Measurements from ENCODE around the gene PIP4K2A. TPM values are rescaled to one million over a fixed set of nuclear protein-coding genes. Genes with fewer than 3 reads are reported as not detected.

The PIP4K2A gene
- total RNA-seq, 1 experiment from 2014 or later, result 24.2 TPM

DNA sequence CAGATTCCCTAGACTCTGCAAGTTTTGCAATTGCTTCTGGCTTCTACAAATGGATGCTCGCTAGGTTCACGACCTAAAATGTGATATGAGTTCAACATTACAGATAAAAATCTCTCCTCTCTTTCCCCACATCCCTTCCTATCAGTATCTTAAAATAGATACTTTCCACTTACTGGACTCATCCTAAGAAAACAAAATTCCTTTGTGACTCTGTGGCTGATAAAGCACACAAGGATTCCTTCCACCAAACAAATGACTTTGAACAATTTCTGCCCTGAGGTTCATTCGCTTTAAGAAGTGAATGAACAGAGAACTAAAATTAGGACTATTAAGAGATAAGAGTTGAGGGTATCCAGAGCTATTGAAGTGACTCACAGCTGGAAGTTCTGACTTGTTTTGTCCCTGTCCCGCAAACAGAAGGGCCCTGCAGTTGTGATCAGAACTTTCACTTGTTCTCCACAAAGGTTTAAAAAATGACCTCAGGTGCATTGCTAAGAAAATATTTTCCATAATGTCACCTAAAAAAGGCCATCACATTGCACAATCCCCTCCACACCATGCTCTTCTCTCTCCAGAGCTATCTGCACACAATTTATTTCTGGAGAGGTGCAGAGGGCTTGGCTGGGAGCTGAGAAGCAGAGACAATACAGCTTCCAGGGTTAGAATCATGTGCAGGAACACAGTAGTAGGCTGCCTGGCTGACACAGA is 96.1 kb downstream of the PIP4K2A start:
- Mint-ChIP-seq H3K27ac (ENCODE audit: unreplicated experiment) (peak overlapping the region; percentile 74), H3K9me3 (ENCODE audit: low read depth, unreplicated experiment) (no peaks in the 10 kb centered on the region), H3K27me3 (ENCODE audit: unreplicated experiment) (no peaks in the 10 kb centered on the region), H3K4me1 (ENCODE audit: low read depth, unreplicated experiment) (peaks cover 48% of the 10 kb centered on the region), H3K36me3 (ENCODE audit: insufficient read depth, unreplicated experiment) (peaks cover 15% of the 10 kb centered on the region), H3K4me3 (ENCODE audit: low read depth, unreplicated experiment) (no peak overlapping the region)
- CTCF ChIA-PET, result no interaction called here
- TF ChIP-seq, protein P1, sequence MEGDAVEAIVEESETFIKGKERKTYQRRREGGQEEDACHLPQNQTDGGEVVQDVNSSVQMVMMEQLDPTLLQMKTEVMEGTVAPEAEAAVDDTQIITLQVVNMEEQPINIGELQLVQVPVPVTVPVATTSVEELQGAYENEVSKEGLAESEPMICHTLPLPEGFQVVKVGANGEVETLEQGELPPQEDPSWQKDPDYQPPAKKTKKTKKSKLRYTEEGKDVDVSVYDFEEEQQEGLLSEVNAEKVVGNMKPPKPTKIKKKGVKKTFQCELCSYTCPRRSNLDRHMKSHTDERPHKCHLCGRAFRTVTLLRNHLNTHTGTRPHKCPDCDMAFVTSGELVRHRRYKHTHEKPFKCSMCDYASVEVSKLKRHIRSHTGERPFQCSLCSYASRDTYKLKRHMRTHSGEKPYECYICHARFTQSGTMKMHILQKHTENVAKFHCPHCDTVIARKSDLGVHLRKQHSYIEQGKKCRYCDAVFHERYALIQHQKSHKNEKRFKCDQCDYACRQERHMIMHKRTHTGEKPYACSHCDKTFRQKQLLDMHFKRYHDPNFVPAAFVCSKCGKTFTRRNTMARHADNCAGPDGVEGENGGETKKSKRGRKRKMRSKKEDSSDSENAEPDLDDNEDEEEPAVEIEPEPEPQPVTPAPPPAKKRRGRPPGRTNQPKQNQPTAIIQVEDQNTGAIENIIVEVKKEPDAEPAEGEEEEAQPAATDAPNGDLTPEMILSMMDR (IDR thresholded peaks at IDR 0.05; ENCODE audit: unreplicated experiment), result no peak
- intact Hi-C loops (cut with micrococcal nuclease; ENCODE audit: unreplicated experiment), result no loop called here
- no peak for DNase-seq
- BruUV-seq (replicated peaks), result no TSS peak

DNA sequence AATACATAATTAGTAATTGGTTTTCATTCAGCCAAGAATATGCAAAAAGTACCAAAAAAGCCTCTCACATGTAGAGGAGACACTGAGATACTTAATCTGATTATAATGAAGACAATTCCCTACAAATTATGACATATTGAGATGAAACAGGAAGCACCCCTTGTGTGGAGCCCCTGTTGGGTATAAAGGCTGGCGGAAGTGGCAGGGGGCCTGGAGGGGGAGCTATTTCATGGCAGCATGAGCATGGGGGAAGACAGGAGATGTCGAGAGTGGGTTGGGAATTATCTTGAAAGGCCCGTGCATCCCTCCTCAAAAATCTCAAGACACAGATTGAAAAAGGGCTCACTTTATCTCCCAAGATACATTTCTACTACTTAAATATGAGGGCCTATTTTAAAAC is 96.9 kb downstream of the PIP4K2A start:
- BruUV-seq (replicated peaks), result no TSS peak
- Mint-ChIP-seq H3K36me3 (ENCODE audit: insufficient read depth, unreplicated experiment) (peaks cover 16% of the 10 kb centered on the region), H3K27ac (ENCODE audit: unreplicated experiment) (peak overlapping the region; percentile 74), H3K4me1 (ENCODE audit: low read depth, unreplicated experiment) (peaks cover 50% of the 10 kb centered on the region), H3K4me3 (ENCODE audit: low read depth, unreplicated experiment) (no peak overlapping the region), H3K27me3 (ENCODE audit: unreplicated experiment) (no peaks in the 10 kb centered on the region), H3K9me3 (ENCODE audit: low read depth, unreplicated experiment) (no peaks in the 10 kb centered on the region)
- CTCF ChIA-PET, result no interaction called here
- TF ChIP-seq, protein P1 (IDR thresholded peaks at IDR 0.05; ENCODE audit: unreplicated experiment), result no peak
- DNase-seq, result no peak
- intact Hi-C loops (cut with micrococcal nuclease; ENCODE audit: unreplicated experiment), result no loop called here

GRCh38 chr10:22617051-22617450 is 97.3 kb downstream of the PIP4K2A start:
- CTCF ChIA-PET, result no interaction called here
- Mint-ChIP-seq H3K27ac (ENCODE audit: unreplicated experiment) (no peak overlapping the region), H3K27me3 (ENCODE audit: unreplicated experiment) (no peaks in the 10 kb centered on the region), H3K9me3 (ENCODE audit: low read depth, unreplicated experiment) (no peaks in the 10 kb centered on the region), H3K4me1 (ENCODE audit: low read depth, unreplicated experiment) (peaks cover 55% of the 10 kb centered on the region), H3K36me3 (ENCODE audit: insufficient read depth, unreplicated experiment) (peaks cover 16% of the 10 kb centered on the region), H3K4me3 (ENCODE audit: low read depth, unreplicated experiment) (no peak overlapping the region)
- no peak for DNase-seq
- intact Hi-C loops (cut with micrococcal nuclease; ENCODE audit: unreplicated experiment), result no loop called here
- TF ChIP-seq, protein P1 (IDR thresholded peaks at IDR 0.05; ENCODE audit: unreplicated experiment), result no peak
- BruUV-seq (replicated peaks), result no TSS peak

DNA sequence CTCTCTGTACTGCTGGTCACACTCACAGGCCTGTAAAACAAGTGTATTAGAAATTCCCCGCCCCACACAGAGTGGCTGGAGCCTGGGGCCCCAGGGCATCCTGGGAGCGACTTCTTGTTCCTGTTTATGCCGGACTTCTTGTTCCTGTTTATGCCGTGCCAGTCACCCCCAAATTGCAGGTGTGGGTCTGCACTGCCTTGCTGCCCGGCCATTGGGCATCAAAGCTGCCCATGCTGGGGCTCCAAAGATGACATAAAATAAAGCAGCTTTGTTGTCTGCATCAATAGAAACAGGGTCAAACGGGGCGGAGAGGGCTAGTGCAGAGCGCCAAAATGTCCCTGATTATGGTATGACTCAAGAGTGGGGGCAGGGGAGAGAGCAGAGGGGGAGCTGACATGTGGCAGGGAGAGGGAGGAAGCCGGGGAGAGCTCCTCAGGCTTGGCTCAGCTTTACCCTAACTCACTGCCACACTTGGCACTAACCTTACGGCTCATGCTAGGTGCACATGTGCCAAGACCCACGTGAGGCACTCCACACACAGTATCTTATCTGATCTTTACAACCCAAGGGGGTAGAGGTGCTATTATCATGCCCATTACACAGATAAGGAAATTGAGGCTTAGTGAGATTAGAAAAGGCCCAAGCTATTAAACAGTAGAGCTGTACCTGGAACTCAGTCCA is 98.4 kb downstream of the PIP4K2A start:
- BruUV-seq (replicated peaks), result no TSS peak
- TF ChIP-seq, protein P1 (IDR thresholded peaks at IDR 0.05; ENCODE audit: unreplicated experiment), result no peak
- peak; percentile 61 for DNase-seq
- CTCF ChIA-PET, result interaction anchor here (0.6 kb wide), 1 partner anchor 241 kb away, joined by 4 read pairs; no protein-coding TSS in a partner anchor
- Mint-ChIP-seq H3K27me3 (ENCODE audit: unreplicated experiment) (no peaks in the 10 kb centered on the region), H3K4me3 (ENCODE audit: low read depth, unreplicated experiment) (peak overlapping the region; percentile 67), H3K4me1 (ENCODE audit: low read depth, unreplicated experiment) (peaks cover 57% of the 10 kb centered on the region), H3K27ac (ENCODE audit: unreplicated experiment) (peak overlapping the region; percentile 73), H3K9me3 (ENCODE audit: low read depth, unreplicated experiment) (no peaks in the 10 kb centered on the region), H3K36me3 (ENCODE audit: insufficient read depth, unreplicated experiment) (peaks cover 16% of the 10 kb centered on the region)
- intact Hi-C loops (cut with micrococcal nuclease; ENCODE audit: unreplicated experiment), result no loop called here

Data from Calu3 (cell line).